Placental epithelial cell (primary cell): ENCODE results near the gene COX7B2. TPM values are rescaled to one million over a fixed set of nuclear protein-coding genes. Genes with fewer than 3 reads are reported as not detected.

ENCODE experiments used
- total RNA-seq: library from RNA; depleted of rRNA; stranded (reverse); fragments of >200 nt; gene quantifications from 2 replicates; pipeline ENCODE4 v1.2.3, GENCODE V29; 2012

The COX7B2 gene, protein sequence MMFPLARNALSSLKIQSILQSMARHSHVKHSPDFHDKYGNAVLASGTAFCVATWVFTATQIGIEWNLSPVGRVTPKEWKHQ
- not detected in 2 replicates for total RNA-seq

GRCh38 chr4:46909078-46909477, at the start of gene COX7B2:
Gene COX7B2, minus strand, starts transcription at chr4:46909245. Its CDS starts 174,053 bp downstream, at chr4:46735192.

Other genes with a start within 250 kb of the COX7B2 start
- gene GABRA4, start 84.3 kb upstream of the COX7B2 start, total RNA-seq = not detected in 2 replicates
- under 0.01 and 0.11 TPM in 2 replicates for gene GABRB1, start 122.3 kb upstream of the COX7B2 start, total RNA-seq